Measurements from ENCODE around the gene GAB1.
A peak's percentile ranks its signal among the peaks of the same experiment; 100 is the strongest.

The GAB1 gene

GRCh38 chr4:143417679-143418403 lies 81.2 kb downstream of the GAB1 start:
- DNase-seq (ENCODE audit: low spot score), result no peak

- DNase-seq (ENCODE audit: low spot score), result no peak
Observed at GRCh38 chr4:143420227-143420626, 83.6 kb downstream of the GAB1 start.

GRCh38 chr4:143421609-143422008 lies 84.9 kb downstream of the GAB1 start:
- no peak for DNase-seq (ENCODE audit: low spot score)

GRCh38 chr4:143424276-143424675 lies 87.6 kb downstream of the GAB1 start:
- no peak for DNase-seq (ENCODE audit: low spot score)

- no peak for DNase-seq (ENCODE audit: low spot score)
Observed at GRCh38 chr4:143431526-143432257, 95.0 kb downstream of the GAB1 start.

- DNase-seq (ENCODE audit: low spot score), result no peak
Observed at GRCh38 chr4:143432258-143432591, 95.5 kb downstream of the GAB1 start.

GRCh38 chr4:143433231-143433630 lies 96.6 kb downstream of the GAB1 start:
- no peak for DNase-seq (ENCODE audit: low spot score)

GRCh38 chr4:143435955-143436354 lies 99.3 kb downstream of the GAB1 start:
- DNase-seq (ENCODE audit: low spot score), result no peak

GRCh38 chr4:143437476-143437875 lies 100.8 kb downstream of the GAB1 start:
- DNase-seq (ENCODE audit: low spot score), result no peak

GRCh38 chr4:143437937-143438336 lies 101.3 kb downstream of the GAB1 start:
- DNase-seq (ENCODE audit: low spot score), result no peak

- no peak for DNase-seq (ENCODE audit: low spot score)
Observed at GRCh38 chr4:143438710-143439109, 102.0 kb downstream of the GAB1 start.

- no peak for DNase-seq (ENCODE audit: low spot score)
Observed at GRCh38 chr4:143441109-143441508, 104.4 kb downstream of the GAB1 start.

- no peak for DNase-seq (ENCODE audit: low spot score)
Observed at GRCh38 chr4:143441678-143442077, 105.0 kb downstream of the GAB1 start.

- DNase-seq (ENCODE audit: low spot score), result no peak
Observed at GRCh38 chr4:143443728-143444127, 107.1 kb downstream of the GAB1 start.

GRCh38 chr4:143451186-143451585 lies 114.5 kb downstream of the GAB1 start:
- DNase-seq (ENCODE audit: low spot score), result no peak

- DNase-seq (ENCODE audit: low spot score), result no peak
Observed at GRCh38 chr4:143455211-143455610, 118.5 kb downstream of the GAB1 start.

- no peak for DNase-seq (ENCODE audit: low spot score)
Observed at GRCh38 chr4:143458966-143459365, 122.3 kb downstream of the GAB1 start.

- DNase-seq (ENCODE audit: low spot score), result no peak
Observed at GRCh38 chr4:143473334-143474126, 136.9 kb downstream of the GAB1 start.

- no peak for DNase-seq (ENCODE audit: low spot score)
Observed at GRCh38 chr4:143477487-143477886, 140.8 kb downstream of the GAB1 start.

- no peak for DNase-seq (ENCODE audit: low spot score)
Observed at GRCh38 chr4:143481361-143481760, 144.7 kb downstream of the GAB1 start.

GRCh38 chr4:143482840-143483239 lies 146.2 kb downstream of the GAB1 start:
- DNase-seq (ENCODE audit: low spot score), result peak; percentile 78

- no peak for DNase-seq (ENCODE audit: low spot score)
Observed at GRCh38 chr4:143486314-143486713, 149.6 kb downstream of the GAB1 start.

GRCh38 chr4:143488687-143489086 lies 152.0 kb downstream of the GAB1 start:
- no peak for DNase-seq (ENCODE audit: low spot score)
